NCI-H526 (cell line): ENCODE data around the gene SUFU.

ENCODE experiments used
- DNase-seq, 2 experiments: peaks; one replicate each; lab custom pipeline; 2025; lab: John Stamatoyannopoulos, UW

SUFU gene

DNA sequence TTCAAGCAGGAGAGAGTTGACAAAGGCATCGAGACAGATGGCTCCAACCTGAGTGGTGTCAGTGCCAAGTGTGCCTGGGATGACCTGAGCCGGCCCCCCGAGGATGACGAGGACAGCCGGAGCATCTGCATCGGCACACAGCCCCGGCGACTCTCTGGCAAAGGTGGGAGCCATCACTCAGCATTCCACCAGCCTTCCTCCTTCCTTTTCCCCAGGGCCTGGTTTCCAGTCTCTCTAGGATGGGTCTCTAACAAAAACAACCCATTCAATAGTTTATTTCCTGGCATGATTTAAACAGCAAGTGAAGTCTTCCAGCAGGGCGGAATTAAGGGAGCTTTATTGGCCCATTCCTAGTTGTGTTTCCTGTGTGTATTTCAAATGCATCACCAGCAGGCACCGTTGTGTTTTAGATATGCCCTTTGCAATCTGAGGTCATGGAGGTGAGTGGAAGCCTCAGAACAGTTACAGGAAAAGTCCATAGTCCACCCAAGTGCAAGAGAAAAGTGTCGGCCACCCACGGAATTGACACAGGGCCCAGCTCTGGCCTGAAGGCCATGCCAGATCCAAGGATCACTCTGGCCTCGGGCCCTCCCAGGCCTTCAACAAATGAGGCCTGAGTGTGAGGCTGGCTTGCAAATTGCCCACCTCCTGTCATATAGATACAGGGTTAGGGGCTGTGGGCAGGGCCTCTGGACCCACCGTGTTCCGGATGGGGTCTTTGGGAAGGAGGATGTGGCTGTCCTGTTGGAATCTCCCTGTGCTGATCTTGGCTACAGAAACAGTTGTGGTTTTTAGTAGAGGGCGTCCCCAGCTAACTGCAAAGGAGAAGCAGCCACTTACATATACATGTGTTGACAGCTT is 93.6 kb downstream of the SUFU start:
- DNase-seq, result no peak

DNA sequence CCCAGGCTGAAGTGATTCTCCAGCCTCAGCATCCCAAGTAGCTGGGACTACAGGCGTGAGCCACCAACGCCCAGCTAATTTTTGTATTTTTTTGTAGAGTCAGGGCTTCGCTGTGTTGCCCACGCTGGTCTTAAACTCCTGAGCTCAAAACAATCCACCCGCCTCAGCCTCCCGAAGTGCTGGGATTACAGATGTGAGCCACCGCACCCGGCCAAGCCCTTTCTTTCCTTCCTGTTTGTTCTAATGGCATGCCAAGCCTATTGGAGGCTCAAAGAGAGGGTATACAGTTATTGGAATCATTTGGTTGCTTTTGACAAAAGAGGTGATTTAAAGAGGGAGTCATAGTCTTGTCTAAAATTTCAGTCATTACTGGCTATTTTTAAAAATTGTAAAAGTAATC is 94.5 kb downstream of the SUFU start:
- DNase-seq, result no peak

- DNase-seq, result peak in 1 of 2 experiments; percentile 26
These were observed 96.0 kb downstream of the SUFU start for GRCh38 chr10:102599565-102600327.

- DNase-seq, result no peak
These were observed 97.0 kb downstream of the SUFU start for GRCh38 chr10:102600816-102601215.

- no peak for DNase-seq
These were observed 97.9 kb downstream of the SUFU start for GRCh38 chr10:102601639-102602038.

GRCh38 chr10:102602272-102603045 is 98.7 kb downstream of the SUFU start:
- no peak for DNase-seq

DNA sequence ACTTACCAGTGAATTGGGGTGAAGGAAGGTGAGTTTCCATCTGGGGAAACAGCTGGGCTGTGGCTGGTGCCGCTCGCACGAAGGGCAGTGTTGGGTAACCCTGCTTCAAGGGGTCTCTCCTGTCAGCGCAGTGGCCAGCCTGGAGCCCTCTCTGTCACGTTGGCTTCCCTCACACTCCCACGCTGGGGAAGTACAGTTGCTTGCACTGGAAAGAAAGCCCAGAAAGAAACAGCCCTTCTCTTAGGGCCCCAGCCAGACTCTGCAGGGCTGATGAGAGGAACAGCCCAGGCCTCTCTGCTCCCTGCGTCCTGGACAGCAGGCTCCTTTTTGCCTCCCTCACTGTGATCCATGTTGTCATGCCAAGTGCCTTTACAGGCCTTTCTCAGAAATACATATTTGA is 100.2 kb downstream of the SUFU start:
- no peak for DNase-seq

- no peak for DNase-seq
These were observed 100.7 kb downstream of the SUFU start for GRCh38 chr10:102604439-102604841.

DNA sequence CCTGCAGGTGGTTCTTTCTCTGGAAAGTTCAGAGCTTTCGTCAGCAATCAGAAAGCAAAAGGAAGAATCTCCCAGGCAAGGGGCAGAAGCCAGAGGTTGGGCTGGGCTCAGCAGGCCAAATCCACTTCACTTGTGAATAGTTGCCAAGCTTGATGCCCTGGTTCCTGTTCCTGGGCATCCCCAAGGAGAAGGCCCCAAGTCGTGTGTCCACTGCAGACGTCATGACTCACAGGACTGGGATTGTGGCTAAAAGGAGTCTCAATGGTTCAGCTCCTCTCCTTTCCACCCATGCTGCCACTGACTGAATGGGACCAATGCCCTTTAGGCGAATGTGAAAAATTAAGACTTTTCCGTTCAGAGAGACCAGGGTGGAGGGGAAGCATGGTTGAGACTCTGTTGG is 101.9 kb downstream of the SUFU start:
- no peak for DNase-seq

GRCh38 chr10:102608487-102608886 is 104.7 kb downstream of the SUFU start:
- no peak for DNase-seq

GRCh38 chr10:102610441-102610887 is 106.7 kb downstream of the SUFU start:
- no peak for DNase-seq

DNA sequence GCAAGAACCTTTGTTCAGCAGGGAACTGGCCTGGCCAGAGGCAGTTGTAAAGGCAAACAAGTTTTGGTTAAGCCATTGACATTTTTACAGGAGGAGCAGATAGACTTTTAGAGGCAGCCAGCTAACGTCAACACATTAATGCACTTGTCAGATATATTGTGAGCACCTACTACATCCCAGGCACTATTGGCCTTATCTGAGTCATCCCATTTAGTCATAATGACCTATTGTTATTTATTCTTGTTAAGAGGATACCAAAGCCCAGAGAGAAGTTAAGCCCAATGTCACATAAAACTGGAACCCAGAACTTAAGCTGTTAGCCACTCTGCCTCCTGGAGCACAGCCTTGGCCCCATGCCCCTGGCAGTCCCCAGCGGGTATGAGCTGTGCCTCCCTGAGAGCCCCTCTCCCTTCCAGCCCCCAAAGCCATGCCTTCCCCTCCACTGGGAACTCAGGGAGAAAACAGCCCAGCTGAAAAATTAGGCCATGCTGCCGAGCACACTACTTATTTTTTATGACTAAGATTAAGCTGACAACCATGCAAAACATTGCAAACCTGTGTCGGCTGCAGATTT is 107.8 kb downstream of the SUFU start:
- DNase-seq, result no peak

GRCh38 chr10:102612964-102613275 is 109.1 kb downstream of the SUFU start:
- DNase-seq, result no peak

DNA sequence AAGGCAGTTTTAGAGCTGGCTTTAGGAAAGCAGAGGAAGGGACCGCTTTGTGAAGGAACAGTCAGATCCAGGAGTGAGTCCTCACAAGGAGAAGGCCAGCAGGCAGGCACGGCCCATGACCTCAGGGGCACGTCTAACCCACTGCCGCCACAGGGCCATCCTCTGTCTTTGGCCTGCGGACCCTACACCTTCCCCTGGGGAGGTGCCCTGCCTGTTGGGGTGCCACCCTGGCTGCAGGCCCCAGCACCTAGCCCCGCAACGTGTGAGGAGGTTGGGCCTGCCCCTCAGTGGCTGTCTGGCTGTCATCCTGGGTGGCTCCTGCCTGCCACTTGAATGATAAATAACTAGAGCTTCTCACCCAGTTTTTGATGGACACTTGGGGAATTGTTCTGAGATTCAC is 109.5 kb downstream of the SUFU start:
- DNase-seq, result no peak

- no peak for DNase-seq
These were observed 110.0 kb downstream of the SUFU start for GRCh38 chr10:102613785-102614184.

GRCh38 chr10:102614888-102615287 is 111.1 kb downstream of the SUFU start:
- no peak for DNase-seq

DNA sequence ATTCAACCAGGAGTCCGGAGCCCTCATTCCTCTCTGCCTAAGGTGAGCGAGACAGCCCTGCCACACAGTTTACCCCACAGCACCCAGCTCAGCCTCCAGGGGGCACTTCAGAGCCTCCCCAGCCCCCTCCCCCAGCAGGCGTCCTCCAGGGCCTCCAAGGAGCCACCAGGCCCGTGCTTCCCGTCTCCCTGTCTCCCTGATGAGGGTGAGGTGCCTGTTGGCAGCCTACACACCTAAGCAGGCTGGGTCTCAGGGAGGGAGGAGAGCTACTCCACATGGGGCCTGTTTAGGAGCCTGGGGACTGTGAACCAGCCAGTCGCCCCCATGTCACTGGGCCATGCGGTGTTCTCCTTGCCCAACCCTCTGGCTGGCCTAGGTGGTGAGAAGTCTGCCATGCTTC is 111.6 kb downstream of the SUFU start:
- peak in 1 of 2 experiments; percentile 2 for DNase-seq

DNA sequence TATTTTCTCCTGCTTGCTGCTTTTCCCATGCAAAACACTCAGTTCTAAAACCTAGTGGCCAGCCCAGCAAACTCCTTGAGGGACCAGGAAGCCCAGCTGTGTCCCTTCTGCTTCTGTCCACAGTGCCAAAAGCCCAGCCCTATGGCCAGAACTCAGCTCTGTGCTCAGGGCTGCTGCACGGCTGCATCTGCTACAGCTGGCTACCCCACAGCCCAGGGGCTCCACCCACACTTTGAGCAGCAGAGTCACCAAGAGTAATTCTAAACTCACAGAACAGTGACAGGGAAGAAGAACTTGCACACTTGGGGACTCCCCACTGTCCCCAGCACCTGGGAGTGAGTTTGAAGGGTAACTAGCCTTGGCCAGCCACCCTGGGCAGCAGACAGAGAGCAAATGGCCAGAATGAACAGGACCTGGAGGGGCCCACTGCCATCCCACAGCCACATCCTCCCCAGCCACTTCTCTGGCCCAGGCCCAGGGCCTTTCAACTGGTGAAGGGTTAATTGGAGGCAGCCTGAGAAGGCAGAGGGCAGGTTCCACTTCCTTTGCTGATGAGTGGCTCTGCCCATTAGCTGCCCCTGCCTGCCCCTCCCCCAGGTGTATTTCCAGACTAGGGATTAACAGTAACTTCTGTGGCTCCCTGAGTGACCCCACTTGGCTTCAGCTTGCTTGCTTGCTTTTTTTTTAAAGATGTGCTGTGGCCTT is 112.4 kb downstream of the SUFU start:
- no peak for DNase-seq

GRCh38 chr10:102617041-102617440 is 113.3 kb downstream of the SUFU start:
- DNase-seq, result no peak

- no peak for DNase-seq
These were observed 114.0 kb downstream of the SUFU start for GRCh38 chr10:102617816-102618215.

- no peak for DNase-seq
These were observed 115.7 kb downstream of the SUFU start for GRCh38 chr10:102619281-102619981.
